ENCODE measurements around the gene FGD6. TPM values are rescaled to one million over a fixed set of nuclear protein-coding genes. Genes with fewer than 3 reads are reported as not detected.

The FGD6 gene
- total and polyA plus RNA-seq, 8 donors, result 1.4 to 24.3 (median 9.2) TPM

- no peaks in the 10 kb centered on the region for H3K27me3 ChIP-seq
- peak; percentile 63 to 80 (median 68) for TF ChIP-seq CTCF (IDR thresholded peaks at IDR 0.05)
- H3K27ac ChIP-seq, result peak overlapping the region in 2 of 4 donors; percentile 61 to 86
- FAIRE-seq (no peak), ATAC-seq (no peak), DNase-seq (peak in 1 of 6 donors; percentile 17)
- H3K4me3 ChIP-seq, result peak overlapping the region; percentile 78 to 99 (median 96)
- WGBS, 2 donors, result 57 to 58% methylated on average over 23 of the region's 23 CpGs
- no peaks in the 10 kb centered on the region for H3K9me3 ChIP-seq
- intact Hi-C loops (cut with DNase I), result no loop called here
- H3K36me3 ChIP-seq, result no peaks in the 10 kb centered on the region
- H3K4me1 ChIP-seq, result peaks cover 0 to 3% (median 0%) of the 10 kb centered on the region in 3 donors
Observed at GRCh38 chr12:95073698-95074520, 143.4 kb downstream of the FGD6 start.

GRCh38 chr12:95072900-95073697 is 144.2 kb downstream of the FGD6 start, which contains the start of gene NR2C1:
TSS of gene NR2C1 (minus strand) at chr12:95073618. CDS start at chr12:95067384, 6,234 bp downstream.
- FAIRE-seq, result no peak

GRCh38 chr12:95070378-95070777 is 146.9 kb downstream of the FGD6 start:
- ATAC-seq (no peak), FAIRE-seq (no peak), DNase-seq (no peak)
- TF ChIP-seq CTCF (IDR thresholded peaks at IDR 0.05), result no peak
- H3K27ac ChIP-seq, result no peak overlapping the region
- intact Hi-C loops (cut with DNase I), result no loop called here
- H3K4me3 ChIP-seq, result no peak overlapping the region
- 83 to 88% methylated on average over 1 of the region's 1 CpG for WGBS, 2 donors
- no peaks in the 10 kb centered on the region for H3K27me3 ChIP-seq
- H3K4me1 ChIP-seq, result peaks cover 0 to 3% (median 0%) of the 10 kb centered on the region in 3 donors
- H3K9me3 ChIP-seq, result no peaks in the 10 kb centered on the region
- H3K36me3 ChIP-seq, result no peaks in the 10 kb centered on the region

More at GRCh38 chr12:95072900-95073697, 144.2 kb downstream of the FGD6 start, which contains the start of gene NR2C1:
- Histone ChIP-seq H3K4me1 (peaks cover 0 to 3% (median 0%) of the 10 kb centered on the region in 3 donors), H3K36me3 (no peaks in the 10 kb centered on the region), H3K9me3 (no peaks in the 10 kb centered on the region), H3K27me3 (no peaks in the 10 kb centered on the region), H3K4me3 (peak within 1 kb of the TSS; percentile 78 to 99 (median 96)), H3K27ac (peak within 1 kb of the TSS; percentile 61 to 86 (median 68))
- WGBS, 2 donors, result 0% methylated on average over 90 to 99 of the region's 99 CpGs
- DNase-seq, result peak; percentile 89 to 98 (median 94)
- intact Hi-C loops (cut with DNase I), result no loop called here
- ATAC-seq, result peak; percentile 97 to 99 (median 98)
- TF ChIP-seq CTCF (IDR thresholded peaks at IDR 0.05), result no peak

DNA sequence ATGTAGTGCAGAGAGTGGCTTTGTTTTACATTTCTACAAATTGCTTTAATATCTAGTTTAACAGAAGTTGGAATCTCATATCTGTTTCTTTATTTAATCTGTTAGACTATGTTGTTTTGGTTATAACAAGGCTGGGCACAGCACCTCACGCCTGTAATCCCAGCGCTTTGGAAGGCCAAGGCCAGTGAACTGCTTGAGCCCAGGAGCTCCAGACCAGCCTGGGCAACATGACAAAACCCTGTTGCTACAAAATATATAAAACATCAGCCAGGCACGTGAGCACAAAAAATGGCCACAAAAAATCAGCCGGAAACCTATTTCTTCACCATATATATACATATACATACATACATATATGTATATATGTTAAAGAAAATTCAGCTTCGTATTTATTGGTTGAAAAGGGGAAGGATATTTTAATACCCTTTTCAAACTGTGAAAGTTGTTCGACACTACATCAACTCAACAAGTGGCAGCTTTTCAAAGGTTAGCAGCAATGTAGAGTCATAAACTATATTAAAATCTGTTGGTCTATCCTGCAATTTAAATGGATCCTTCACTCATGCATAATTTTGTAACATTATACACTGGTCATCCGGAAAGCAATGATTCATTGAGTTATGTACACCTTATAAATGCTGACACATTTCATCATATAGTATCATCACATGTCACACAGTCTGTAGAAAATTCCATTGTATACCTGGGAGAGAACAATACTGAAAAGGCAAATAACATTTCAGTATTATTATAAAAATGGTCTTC is 151.0 kb downstream of the FGD6 start:
- 80 to 84% methylated on average over 7 of the region's 7 CpGs for WGBS, 2 donors
- H3K36me3 ChIP-seq, result peaks cover 0 to 12% (median 7%) of the 10 kb centered on the region in 3 donors
- no peak overlapping the region for H3K4me3 ChIP-seq
- ATAC-seq (no peak), DNase-seq (no peak), FAIRE-seq (no peak)
- H3K27me3 ChIP-seq, result no peaks in the 10 kb centered on the region
- H3K27ac ChIP-seq, result no peak overlapping the region
- H3K4me1 ChIP-seq, result no peaks in the 10 kb centered on the region
- TF ChIP-seq CTCF (IDR thresholded peaks at IDR 0.05), result no peak
- intact Hi-C loops (cut with DNase I), result no loop called here
- H3K9me3 ChIP-seq, result no peaks in the 10 kb centered on the region

Data from pancreas (tissue), 10 donors.